GM06990 (cell line): ENCODE results near the gene GPR162.

ENCODE experiments used
- DNase-seq: peaks from one replicate; pipeline ENCODE4 v3.0.0-alpha.2; 2011; ENCODE audit not compliant: insufficient read length; ENCODE audit errors: extremely low read depth
- H3K27me3 ChIP-seq: replicated peaks from 2 replicates; pipeline ENCODE4 v1.6.0; 2011; ENCODE audit warnings: low read length; ENCODE audit not compliant: control insufficient read depth, insufficient read depth
- H3K36me3 ChIP-seq: 2 replicates; pipeline ENCODE4 v1.5.1; 2011; ENCODE audit warnings: low read length; ENCODE audit not compliant: control insufficient read depth, insufficient read depth
- H3K4me3 ChIP-seq: replicated peaks from 2 replicates; pipeline ENCODE4 v1.5.1; 2011; ENCODE audit warnings: low read depth, mild to moderate bottlenecking, control low read depth, low read length
- TF ChIP-seq, protein P1 (sequence below): IDR thresholded peaks from 2 replicates; pipeline ENCODE4 v1.5.1; 2011; ENCODE audit warnings: low read length, control low read depth, mild to moderate bottlenecking, inconsistent platforms; ENCODE audit not compliant: insufficient read depth, poor library complexity, severe bottlenecking

GPR162 gene

DNA sequence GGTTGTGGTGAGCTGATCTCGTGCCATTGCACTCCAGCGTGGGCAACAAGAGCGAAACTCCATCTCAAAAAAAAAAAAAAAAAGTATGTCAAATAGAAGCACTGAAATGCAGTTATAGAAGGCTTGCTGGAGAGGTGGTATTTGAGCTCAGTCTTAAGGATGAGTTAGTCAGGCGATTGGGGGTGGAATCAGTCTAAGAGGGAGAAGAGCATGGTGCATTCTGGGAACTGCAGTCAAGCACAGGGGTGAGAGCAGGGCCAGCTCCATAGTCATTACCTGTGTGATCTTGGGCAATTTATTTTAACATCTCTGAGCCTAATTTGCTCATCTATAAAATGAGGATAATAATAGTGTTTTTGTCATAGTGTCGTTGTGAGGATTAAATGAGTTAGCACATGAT, 13.3 kb downstream of the GPR162 start:
- peaks cover 3% of the 10 kb centered on the region for H3K27me3 ChIP-seq
- TF ChIP-seq, protein P1, sequence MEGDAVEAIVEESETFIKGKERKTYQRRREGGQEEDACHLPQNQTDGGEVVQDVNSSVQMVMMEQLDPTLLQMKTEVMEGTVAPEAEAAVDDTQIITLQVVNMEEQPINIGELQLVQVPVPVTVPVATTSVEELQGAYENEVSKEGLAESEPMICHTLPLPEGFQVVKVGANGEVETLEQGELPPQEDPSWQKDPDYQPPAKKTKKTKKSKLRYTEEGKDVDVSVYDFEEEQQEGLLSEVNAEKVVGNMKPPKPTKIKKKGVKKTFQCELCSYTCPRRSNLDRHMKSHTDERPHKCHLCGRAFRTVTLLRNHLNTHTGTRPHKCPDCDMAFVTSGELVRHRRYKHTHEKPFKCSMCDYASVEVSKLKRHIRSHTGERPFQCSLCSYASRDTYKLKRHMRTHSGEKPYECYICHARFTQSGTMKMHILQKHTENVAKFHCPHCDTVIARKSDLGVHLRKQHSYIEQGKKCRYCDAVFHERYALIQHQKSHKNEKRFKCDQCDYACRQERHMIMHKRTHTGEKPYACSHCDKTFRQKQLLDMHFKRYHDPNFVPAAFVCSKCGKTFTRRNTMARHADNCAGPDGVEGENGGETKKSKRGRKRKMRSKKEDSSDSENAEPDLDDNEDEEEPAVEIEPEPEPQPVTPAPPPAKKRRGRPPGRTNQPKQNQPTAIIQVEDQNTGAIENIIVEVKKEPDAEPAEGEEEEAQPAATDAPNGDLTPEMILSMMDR = no peak
- H3K4me3 ChIP-seq = no peak overlapping the region
- DNase-seq = no peak
- H3K36me3 ChIP-seq = no peaks in the 10 kb centered on the region

DNA sequence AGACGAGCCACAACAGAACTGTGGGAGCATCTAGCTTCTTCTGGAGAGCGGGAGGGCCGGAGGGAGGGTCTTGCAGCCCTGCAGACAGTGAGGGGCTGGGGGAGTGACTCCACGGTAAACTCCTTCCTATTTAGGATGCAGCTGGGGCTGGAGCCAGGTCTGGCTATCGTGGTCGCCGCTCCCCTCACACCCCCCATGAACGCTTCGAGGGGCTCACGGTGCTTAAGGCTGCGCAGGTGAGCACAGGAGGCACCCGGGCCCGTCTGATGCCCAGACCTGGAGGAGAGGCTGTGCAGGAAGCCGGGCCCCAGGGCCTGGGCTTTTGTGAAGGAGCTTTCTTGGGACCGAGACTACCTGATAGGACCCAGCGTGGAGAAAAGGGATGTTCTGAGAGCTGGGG, 15.2 kb downstream of the GPR162 start:
- TF ChIP-seq, protein P1 = no peak
- DNase-seq = no peak
- Histone ChIP-seq H3K27me3 (no peaks in the 10 kb centered on the region), H3K36me3 (no peaks in the 10 kb centered on the region), H3K4me3 (no peak overlapping the region)

DNA sequence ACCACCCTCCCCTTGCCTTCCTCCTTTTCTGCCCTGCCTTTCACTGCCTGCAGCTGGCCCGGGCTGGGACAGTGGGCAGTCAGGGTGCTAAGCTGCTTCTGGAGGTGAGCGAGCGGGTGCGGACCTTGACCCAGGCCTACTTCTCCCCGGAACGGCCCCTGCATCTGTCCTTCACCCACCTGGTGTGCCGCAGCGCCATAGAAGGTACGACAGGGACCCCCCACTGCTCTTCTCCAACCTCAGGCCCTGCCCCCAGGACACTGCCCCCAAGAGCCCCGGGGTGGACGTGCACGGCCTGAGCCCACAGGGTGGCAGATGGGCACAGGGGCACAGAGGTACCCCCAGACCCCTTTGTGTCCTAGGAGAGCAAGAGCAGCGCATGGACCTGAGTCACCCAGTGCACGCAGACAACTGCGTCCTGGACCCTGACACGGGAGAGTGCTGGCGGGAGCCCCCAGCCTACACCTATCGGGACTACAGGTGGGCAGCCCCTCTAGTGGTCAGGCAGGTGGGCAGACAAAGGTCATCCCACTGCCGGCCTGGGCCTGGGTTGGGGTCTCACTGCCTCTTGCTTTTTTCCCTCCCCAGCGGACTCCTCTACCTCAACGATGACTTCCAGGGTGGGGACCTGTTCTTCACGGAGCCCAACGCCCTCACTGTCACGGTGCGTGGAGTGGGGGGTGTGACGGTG, 15.9 kb downstream of the GPR162 start:
- TF ChIP-seq, protein P1 = no peak
- no peak for DNase-seq
- no peak overlapping the region for H3K4me3 ChIP-seq
- H3K27me3 ChIP-seq = no peaks in the 10 kb centered on the region
- no peaks in the 10 kb centered on the region for H3K36me3 ChIP-seq

DNA sequence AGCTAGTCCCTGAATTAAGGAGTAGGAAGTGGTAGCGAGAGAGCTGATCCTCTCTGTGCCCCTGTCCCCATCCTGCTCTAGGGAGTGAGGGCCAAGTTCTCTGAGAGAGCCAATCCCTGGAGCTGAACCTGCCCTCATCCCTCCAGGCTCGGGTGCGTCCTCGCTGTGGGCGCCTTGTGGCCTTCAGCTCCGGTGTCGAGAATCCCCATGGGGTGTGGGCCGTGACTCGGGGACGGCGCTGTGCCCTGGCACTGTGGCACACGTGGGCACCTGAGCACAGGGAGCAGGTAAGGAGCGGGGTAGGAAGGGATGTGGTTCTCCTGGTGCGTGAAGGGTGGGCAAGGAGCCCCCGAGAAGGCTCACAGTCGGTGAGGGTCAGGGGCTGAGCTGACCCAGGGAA, 17.2 kb downstream of the GPR162 start:
- H3K4me3 ChIP-seq = no peak overlapping the region
- H3K36me3 ChIP-seq = no peaks in the 10 kb centered on the region
- TF ChIP-seq, protein P1 = no peak
- no peaks in the 10 kb centered on the region for H3K27me3 ChIP-seq
- DNase-seq = no peak

DNA sequence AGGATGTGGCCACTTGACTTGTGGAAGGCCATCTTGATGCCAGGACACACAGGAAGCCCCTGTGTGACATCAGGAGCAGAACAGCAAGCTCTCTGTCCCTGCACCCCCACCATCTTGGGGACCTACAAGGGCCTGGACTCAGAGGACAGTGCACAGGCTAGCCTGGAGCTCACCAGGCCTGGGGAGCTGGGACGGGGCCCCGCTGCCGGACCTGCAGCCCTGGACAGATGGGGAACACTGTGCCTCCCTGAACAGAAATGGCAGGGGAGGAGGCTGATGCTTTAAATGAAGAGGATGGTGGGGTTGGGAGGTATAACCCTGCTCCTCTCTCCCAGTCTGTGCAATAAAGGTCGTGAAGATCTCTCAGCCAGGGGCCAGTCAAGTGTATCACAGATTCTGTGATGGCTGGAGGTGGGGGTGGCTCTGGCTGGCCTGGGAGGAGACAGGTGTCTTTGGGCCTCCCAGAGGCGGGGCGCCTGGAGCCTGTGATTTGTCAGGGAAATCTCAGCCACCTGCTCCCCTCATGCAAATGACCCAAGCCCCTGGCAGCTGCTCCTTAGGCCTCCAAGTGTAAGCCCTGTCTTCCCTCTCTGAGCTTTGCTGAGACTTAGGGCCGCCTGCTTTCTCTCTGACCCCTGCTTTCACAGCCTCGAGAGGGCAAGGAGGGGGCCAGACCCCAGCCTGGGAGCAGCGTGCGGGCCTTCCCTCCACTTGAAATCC, 18.0 kb downstream of the GPR162 start:
- DNase-seq = peak; percentile 66
- no peaks in the 10 kb centered on the region for H3K27me3 ChIP-seq
- TF ChIP-seq, protein P1 = no peak
- H3K4me3 ChIP-seq = no peak overlapping the region
- H3K36me3 ChIP-seq = no peaks in the 10 kb centered on the region
